HG02588 (cell line): ENCODE data around the gene TIGD3.
"Not testable (repeated sequence)": the region's sequence is repeated elsewhere in the genome, so short reads cannot be mapped to it uniquely, and the experiment has no call there.

Experiments used
- ATAC-seq: cut with Tn5 transposase; IDR thresholded peaks from one replicate; pipeline ENCODE4 v1.9.1; 2021; ENCODE audit warnings: mild to moderate bottlenecking, moderate library complexity; ENCODE audit not compliant: unreplicated experiment

The TIGD3 gene

GRCh38 chr11:65325435-65325834, 29.1 kb upstream of the TIGD3 start:
- ATAC-seq, result no peak

- ATAC-seq, result no peak
Observed at GRCh38 chr11:65327021-65327420, 27.5 kb upstream of the TIGD3 start.

GRCh38 chr11:65329478-65329877, 25.1 kb upstream of the TIGD3 start:
- no peak for ATAC-seq

GRCh38 chr11:65329944-65330403, 24.6 kb upstream of the TIGD3 start:
- ATAC-seq, result no peak

- no peak for ATAC-seq
Observed at GRCh38 chr11:65330544-65330943, 24.0 kb upstream of the TIGD3 start.

- ATAC-seq, result not testable (repeated sequence)
Observed at GRCh38 chr11:65332591-65332990, 22.0 kb upstream of the TIGD3 start.

GRCh38 chr11:65334696-65335295, 19.8 kb upstream of the TIGD3 start:
- no peak for ATAC-seq

GRCh38 chr11:65338676-65339075, 15.9 kb upstream of the TIGD3 start:
- no peak for ATAC-seq

- no peak for ATAC-seq
Observed at GRCh38 chr11:65340226-65340625, 14.3 kb upstream of the TIGD3 start.

- ATAC-seq, result no peak
Observed at GRCh38 chr11:65341856-65342255, 12.7 kb upstream of the TIGD3 start.

GRCh38 chr11:65351511-65351910, 3.0 kb upstream of the TIGD3 start:
- ATAC-seq, result no peak

- no peak for ATAC-seq
Observed at GRCh38 chr11:65352783-65353182, 1.8 kb upstream of the TIGD3 start.

GRCh38 chr11:65353376-65353775, 1.2 kb upstream of the TIGD3 start:
- no peak for ATAC-seq

GRCh38 chr11:65353900-65354264, 669 bp upstream of the TIGD3 start:
- no peak for ATAC-seq

- peak; percentile 25 for ATAC-seq
Observed at GRCh38 chr11:65355013-65355775, 643 bp downstream of the TIGD3 start.

- ATAC-seq, result no peak
Observed at GRCh38 chr11:65355776-65356393, 1.3 kb downstream of the TIGD3 start.

GRCh38 chr11:65356394-65356972, 1.9 kb downstream of the TIGD3 start:
- ATAC-seq, result no peak

- no peak for ATAC-seq
Observed at GRCh38 chr11:65357856-65358356, 3.4 kb downstream of the TIGD3 start.

- ATAC-seq, result no peak
Observed at GRCh38 chr11:65362320-65362931, 7.9 kb downstream of the TIGD3 start.

GRCh38 chr11:65362966-65363365, 8.4 kb downstream of the TIGD3 start:
- ATAC-seq, result no peak

- no peak for ATAC-seq
Observed at GRCh38 chr11:65363770-65364169, 9.2 kb downstream of the TIGD3 start.
